NCI-H524 (cell line): Measurements from ENCODE around the gene HBA1.
A peak's percentile ranks its signal among the peaks of the same experiment; 100 is the strongest.
"Not testable (repeated sequence)": the region's sequence is repeated elsewhere in the genome, so short reads cannot be mapped to it uniquely, and the experiment has no call there.

Source experiments
- DNase-seq, 2 experiments: peaks; one replicate each; lab custom pipeline; 2025; lab: John Stamatoyannopoulos, UW

Gene HBA1

GRCh38 chr16:176477-177382, at the start of gene HBA1:
Gene HBA1, plus strand, starts transcription at chr16:176680. Its CDS starts 37 bp downstream, at chr16:176717.
- DNase-seq, result not testable (repeated sequence)

- no peak for DNase-seq
Measured at GRCh38 chr16:129075-129474, 47.4 kb upstream of the HBA1 start.

- DNase-seq, result no peak
Measured at GRCh38 chr16:130533-131173, 45.8 kb upstream of the HBA1 start.

- no peak for DNase-seq
Measured at GRCh38 chr16:132120-132519, 44.4 kb upstream of the HBA1 start.

DNA sequence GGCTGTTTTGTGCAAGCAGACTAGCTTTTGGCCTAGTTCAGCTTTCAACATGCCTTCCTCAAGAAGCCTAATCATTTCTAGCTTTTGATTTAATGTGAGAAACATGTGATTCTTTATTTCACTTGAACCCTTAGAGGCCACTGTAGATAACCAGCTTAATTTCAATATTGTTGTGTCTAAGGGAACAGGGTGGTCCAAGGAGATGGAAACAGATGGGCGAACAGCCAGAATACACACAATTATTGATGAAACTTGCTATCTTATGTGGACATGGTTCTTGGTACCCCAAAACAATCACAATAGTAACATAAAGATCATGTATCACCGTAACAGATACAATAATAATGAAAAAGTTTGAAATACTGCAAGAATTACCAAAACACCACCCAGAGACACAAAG, 42.8 kb upstream of the HBA1 start:
- no peak for DNase-seq

GRCh38 chr16:138049-138417, 38.4 kb upstream of the HBA1 start:
- DNase-seq, result no peak

GRCh38 chr16:140175-140857, 36.2 kb upstream of the HBA1 start:
- no peak for DNase-seq

- no peak for DNase-seq
Measured at GRCh38 chr16:142405-142967, 34.0 kb upstream of the HBA1 start.

- no peak for DNase-seq
Measured at GRCh38 chr16:143047-143446, 33.4 kb upstream of the HBA1 start.

- no peak for DNase-seq
Measured at GRCh38 chr16:143456-143855, 33.0 kb upstream of the HBA1 start.

DNA sequence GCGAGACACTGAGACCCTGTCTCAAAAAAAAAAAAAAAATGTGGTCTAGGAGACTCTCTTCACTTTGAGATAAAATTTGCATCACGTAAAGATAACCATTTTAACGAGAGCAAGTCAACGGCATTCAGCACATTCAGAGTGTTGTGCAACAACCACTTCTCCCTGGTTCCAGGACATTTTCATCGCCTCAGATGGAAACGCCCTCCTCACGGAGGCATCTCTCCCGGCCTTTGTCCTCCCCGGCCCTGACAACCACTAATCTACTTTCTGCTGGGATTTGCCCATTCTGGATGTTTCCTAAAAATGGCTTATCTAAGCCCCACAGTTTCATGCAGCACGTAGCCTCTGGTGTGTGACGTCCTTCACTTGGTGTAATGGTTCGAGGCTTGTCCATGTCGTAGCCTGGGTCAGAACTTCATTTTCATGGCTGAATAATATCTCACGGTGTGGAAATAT, 31.7 kb upstream of the HBA1 start:
- no peak for DNase-seq

GRCh38 chr16:146646-147045, 29.8 kb upstream of the HBA1 start:
- no peak for DNase-seq

- no peak for DNase-seq
Measured at GRCh38 chr16:149024-149660, 27.3 kb upstream of the HBA1 start.

DNA sequence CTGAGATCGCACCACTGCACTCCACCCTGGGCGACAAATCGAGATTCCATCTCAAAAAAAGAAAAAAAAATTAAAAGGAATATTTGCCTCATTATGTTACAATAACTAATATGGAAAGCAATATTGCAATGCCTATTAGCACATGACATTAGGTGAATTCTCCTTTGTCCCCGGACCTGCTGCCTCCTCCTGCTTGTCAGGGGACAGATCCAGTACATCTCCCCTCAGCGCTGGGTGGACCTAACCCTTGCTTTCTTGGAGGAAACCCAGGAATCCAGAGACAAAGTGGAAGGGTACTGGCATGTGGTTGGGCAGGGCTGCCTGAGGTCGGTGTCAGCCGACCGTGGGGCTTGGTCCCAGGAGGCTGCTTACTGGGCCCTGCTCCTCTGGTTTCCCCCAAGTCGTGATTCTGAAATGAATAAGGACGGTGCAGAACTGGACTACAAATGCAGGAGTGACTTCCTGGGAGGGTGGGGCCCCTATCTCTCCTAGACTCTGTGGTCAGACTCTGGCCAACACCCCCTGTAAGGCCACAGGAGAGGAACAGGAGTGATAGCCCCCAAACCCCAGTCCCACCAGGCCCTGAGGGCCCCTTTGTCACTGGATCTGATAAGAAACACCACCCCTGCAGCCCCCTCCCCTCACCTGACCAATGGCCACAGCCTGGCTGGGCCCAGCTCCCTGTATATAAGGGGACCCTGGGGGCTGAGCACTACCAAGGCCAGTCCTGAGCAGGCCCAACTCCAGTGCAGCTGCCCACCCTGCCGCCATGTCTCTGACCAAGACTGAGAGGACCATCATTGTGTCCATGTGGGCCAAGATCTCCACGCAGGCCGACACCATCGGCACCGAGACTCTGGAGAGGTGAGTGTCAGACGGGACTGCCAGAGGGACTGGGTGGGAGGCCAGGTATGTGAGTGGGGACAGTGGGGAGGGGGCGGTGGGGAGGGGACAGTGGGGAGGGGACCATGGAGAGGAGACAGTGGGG, 24.0 kb upstream of the HBA1 start, which contains the start of gene HBZ:
HBZ (plus strand) TSS at position 504 of the 988 bp plus-strand sequence; CDS start at position 770, 266 bp downstream.
- no peak for DNase-seq

GRCh38 chr16:153129-153521, 23.4 kb upstream of the HBA1 start:
- not testable (repeated sequence) for DNase-seq

DNA sequence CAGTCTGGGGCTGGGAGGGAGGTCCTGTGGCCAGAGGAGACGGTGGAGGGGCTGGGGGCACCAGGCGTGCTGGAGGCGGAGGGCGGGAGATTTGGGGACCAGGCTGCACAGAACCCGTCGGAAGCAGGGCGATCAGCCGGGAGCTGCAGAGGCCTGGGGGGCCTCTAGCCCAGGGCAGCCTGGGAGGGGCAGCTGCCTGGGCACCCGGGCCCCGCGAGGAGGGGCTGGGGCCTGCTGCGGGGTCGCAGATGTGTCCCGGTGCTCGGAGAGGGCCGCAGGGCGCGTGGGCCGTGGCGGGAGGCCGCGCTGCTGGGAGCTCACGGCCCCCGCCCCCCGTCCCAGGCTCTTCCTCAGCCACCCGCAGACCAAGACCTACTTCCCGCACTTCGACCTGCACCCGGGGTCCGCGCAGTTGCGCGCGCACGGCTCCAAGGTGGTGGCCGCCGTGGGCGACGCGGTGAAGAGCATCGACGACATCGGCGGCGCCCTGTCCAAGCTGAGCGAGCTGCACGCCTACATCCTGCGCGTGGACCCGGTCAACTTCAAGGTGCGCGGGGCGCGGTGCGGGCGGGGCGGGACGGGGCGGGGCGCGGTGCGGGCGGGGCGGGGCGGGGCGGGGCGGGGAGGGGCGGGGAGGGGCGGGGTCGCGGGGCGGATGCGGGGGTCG, 22.8 kb upstream of the HBA1 start:
- DNase-seq, result not testable (repeated sequence)

DNA sequence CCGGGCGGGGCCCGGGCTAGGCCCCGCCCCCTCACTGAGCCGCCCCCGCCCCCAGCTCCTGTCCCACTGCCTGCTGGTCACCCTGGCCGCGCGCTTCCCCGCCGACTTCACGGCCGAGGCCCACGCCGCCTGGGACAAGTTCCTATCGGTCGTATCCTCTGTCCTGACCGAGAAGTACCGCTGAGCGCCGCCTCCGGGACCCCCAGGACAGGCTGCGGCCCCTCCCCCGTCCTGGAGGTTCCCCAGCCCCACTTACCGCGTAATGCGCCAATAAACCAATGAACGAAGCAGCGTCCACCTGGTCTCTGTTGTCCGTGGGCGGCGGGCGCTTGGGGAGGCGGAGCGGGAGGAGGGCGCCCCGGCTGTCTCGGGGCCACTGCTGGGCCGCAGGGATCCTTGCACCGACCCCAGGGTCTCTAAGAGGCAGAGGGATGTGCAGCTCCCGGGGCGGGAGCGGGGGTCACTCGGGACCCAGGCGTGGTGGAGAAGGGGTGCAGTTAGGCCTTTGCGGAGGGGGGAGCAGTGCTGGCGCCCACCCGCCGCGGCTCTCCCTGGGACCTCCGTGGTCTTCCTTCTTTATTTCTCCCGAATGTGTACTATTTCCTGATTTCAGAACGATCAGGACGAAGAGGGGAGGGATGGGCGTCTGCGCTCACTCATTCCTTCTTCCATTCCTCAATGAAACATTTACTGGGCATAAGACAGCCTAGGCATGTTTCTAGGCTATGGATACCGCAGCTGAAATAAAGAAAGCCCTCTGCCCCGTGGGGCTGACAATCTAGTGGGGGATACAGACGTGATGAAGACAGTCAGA, 22.1 kb upstream of the HBA1 start:
- DNase-seq, result peak in 1 of 2 experiments; percentile 40

DNA sequence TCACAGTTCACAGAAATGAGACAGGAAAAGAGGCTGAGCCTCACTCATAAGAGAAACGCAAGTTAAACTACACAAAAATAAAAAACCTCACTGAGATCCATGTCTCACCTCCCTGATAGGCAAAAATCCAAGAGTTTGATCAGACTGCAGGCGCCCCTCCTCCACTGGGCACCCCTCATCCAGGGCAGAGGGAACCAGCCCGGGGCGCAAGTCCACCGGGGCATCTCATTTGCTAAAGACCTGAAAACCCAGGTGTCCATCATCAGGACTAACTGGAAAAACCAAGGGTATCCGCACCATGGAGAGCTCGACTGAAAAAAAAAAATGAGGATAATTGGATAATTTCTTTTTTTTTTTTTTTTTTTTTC, 21.5 kb upstream of the HBA1 start:
- DNase-seq, result no peak
